SK-N-SH (cell line): ENCODE results near the gene CPEB3. TPM values are rescaled to one million over a fixed set of nuclear protein-coding genes. Genes with fewer than 3 reads are reported as not detected.

Experiments used
- CTCF ChIA-PET: fragments of 300-600, 350-600 bp; formaldehyde crosslinking; extraction: SDS; loops from one replicate; lab custom pipeline; 2021; lab: Yijun Ruan, JAX
- POLR2A ChIA-PET: fragments of 350-600 bp; sonication (Branson Sonifier 250); formaldehyde crosslinking; extraction: SDS; loops from one replicate; lab custom pipeline; 2020; ENCODE audit warnings: antibody characterized with exemption, inconsistent platforms; lab: Yijun Ruan, JAX
- DNase-seq: peaks from one replicate; pipeline ENCODE4 v3.0.0; 2012
- H2AFZ ChIP-seq: fragments of 200-600 bp; sonication (generic); 2 replicates; pipeline ENCODE4 v1.8.1; 2016; ENCODE audit warnings: antibody characterized with exemption, mild to moderate bottlenecking, low read depth
- H3F3A ChIP-seq: fragments of 200-600 bp; sonication (generic); replicated peaks from 2 replicates; pipeline ENCODE3; 2016; ENCODE audit warnings: antibody characterized with exemption, mild to moderate bottlenecking; ENCODE audit not compliant: insufficient read depth
- H3K27ac ChIP-seq, 2 experiments: fragments of 200-500 bp in 1 of 2; fragments of 200-600 bp in 1 of 2; sonication (Bioruptor generic) in 1 of 2; sonication (generic), shearing (Covaris generic) in 1 of 2; 2 replicates each; pipeline versions ENCODE4 v1.5.1 to v1.6.1; 2014 to 2016; ENCODE audit warnings: low read depth in 2 of 2, inconsistent platforms in 1 of 2, low read length in 1 of 2, mild to moderate bottlenecking in 1 of 2, mixed read lengths in 1 of 2
- H3K27me3 ChIP-seq: fragments of 200-600 bp; sonication (generic), shearing (Covaris generic); 2 replicates; pipeline ENCODE4 v1.6.1; 2016; ENCODE audit warnings: mixed run types; ENCODE audit not compliant: insufficient read depth
- H3K36me3 ChIP-seq, 2 experiments: fragments of 200-500 bp in 1 of 2; fragments of 200-600 bp in 1 of 2; sonication (Bioruptor generic) in 1 of 2; sonication (generic) in 1 of 2; replicated peaks in 1 of 2; 2 replicates each; pipeline versions ENCODE3 to v1.5.1; 2014 to 2016; ENCODE audit warnings: low read length in 1 of 2, mild to moderate bottlenecking in 1 of 2; ENCODE audit not compliant: insufficient read depth in 2 of 2, control insufficient read depth in 1 of 2
- H3K4me1 ChIP-seq, 2 experiments: fragments of 200-500 bp in 1 of 2; fragments of 200-600 bp in 1 of 2; sonication (Bioruptor generic) in 1 of 2; sonication (generic), shearing (Covaris generic) in 1 of 2; 2 replicates each; pipeline versions ENCODE4 v1.5.1 to v1.6.1; 2014 to 2016; ENCODE audit warnings: low read depth in 1 of 2, low read length in 1 of 2, mixed run types in 1 of 2; ENCODE audit not compliant: insufficient read depth in 2 of 2, control insufficient read depth in 1 of 2
- H3K4me2 ChIP-seq: fragments of 200-600 bp; sonication (generic), shearing (Covaris generic); 2 replicates; pipeline ENCODE4 v1.6.1; 2017; ENCODE audit warnings: mixed run types
- H3K4me3 ChIP-seq, 2 experiments: fragments of 200-500 bp in 1 of 2; fragments of 200-600 bp in 1 of 2; sonication (Bioruptor generic) in 1 of 2; sonication (generic), shearing (Covaris generic) in 1 of 2; 2 replicates each; pipeline versions ENCODE4 v1.5.1 to v1.8.1; 2014 to 2016; ENCODE audit warnings: low read depth in 2 of 2, inconsistent platforms in 1 of 2, low read length in 1 of 2, mild to moderate bottlenecking in 1 of 2, mixed read lengths in 1 of 2, moderate library complexity in 1 of 2
- H3K79me2 ChIP-seq: fragments of 200-600 bp; sonication (generic); 2 replicates; pipeline ENCODE4 v1.8.1; 2017; ENCODE audit warnings: mild to moderate bottlenecking; ENCODE audit not compliant: insufficient read depth
- H3K9ac ChIP-seq: fragments of 200-600 bp; sonication (generic); 2 replicates; pipeline ENCODE4 v1.6.1; 2017; ENCODE audit warnings: mixed run types
- H3K9me2 ChIP-seq: fragments of 200-600 bp; sonication (generic); 2 replicates; pipeline ENCODE4 v1.6.1; 2017; ENCODE audit warnings: mixed run types
- H3K9me3 ChIP-seq: fragments of 200-600 bp; sonication (generic); 2 replicates; pipeline ENCODE4 v1.6.1; 2017; ENCODE audit warnings: mixed run types, mild to moderate bottlenecking, moderate library complexity
- H4K20me1 ChIP-seq: fragments of 200-600 bp; sonication (generic); 2 replicates; pipeline ENCODE4 v1.6.1; 2017; ENCODE audit warnings: mild to moderate bottlenecking, mixed run types; ENCODE audit not compliant: insufficient read depth
- CTCF ChIP-seq: fragments of 200-600 bp; sonication (generic); IDR thresholded peaks from 2 replicates; pipeline ENCODE4 v1.6.1; 2017; ENCODE audit warnings: antibody characterized with exemption, mild to moderate bottlenecking, moderate library complexity
- FOSL2 ChIP-seq: IDR thresholded peaks from 2 replicates; pipeline ENCODE4 v1.4.0; 2012; ENCODE audit warnings: low read depth, mild to moderate bottlenecking, moderate library complexity, borderline replicate concordance
- GABPA ChIP-seq: IDR thresholded peaks from 2 replicates; pipeline ENCODE4 v1.4.0; 2012; ENCODE audit warnings: low read depth, mild to moderate bottlenecking
- GATA2 ChIP-seq: sonication (generic); formaldehyde crosslinking; IDR thresholded peaks from 2 replicates; pipeline ENCODE4 v1.5.0; 2020; ENCODE audit warnings: mild to moderate bottlenecking, missing genetic modification reagents
- MEF2A ChIP-seq: IDR thresholded peaks from 2 replicates; pipeline ENCODE4 v1.4.0; 2012; ENCODE audit warnings: low read depth, borderline replicate concordance
- NFIC ChIP-seq: IDR thresholded peaks from 2 replicates; pipeline ENCODE4 v1.4.0; 2012; ENCODE audit warnings: borderline replicate concordance
- NRF1 ChIP-seq: IDR thresholded peaks from 2 replicates; pipeline ENCODE4 v1.6.1; 2012; ENCODE audit warnings: low read depth, mild to moderate bottlenecking, low read length
- PBX3 ChIP-seq: IDR thresholded peaks from 2 replicates; pipeline ENCODE4; 2012
- POLR2AphosphoS5 ChIP-seq: IDR thresholded peaks from 2 replicates; pipeline ENCODE4 v1.6.1; 2012; ENCODE audit warnings: low read depth, low read length
- REST ChIP-seq: IDR thresholded peaks from 2 replicates; pipeline ENCODE4 v1.6.1; 2012; ENCODE audit warnings: mild to moderate bottlenecking, low read depth, low read length, moderate library complexity
- RFX5 ChIP-seq: IDR thresholded peaks from 2 replicates; pipeline ENCODE4 v1.6.1; 2012; ENCODE audit warnings: mild to moderate bottlenecking, improper control_type of control experiment, low read length
- SMC3 ChIP-seq: IDR thresholded peaks from 2 replicates; pipeline ENCODE4 v1.6.1; 2012; ENCODE audit warnings: low read depth, low read length, improper control_type of control experiment
- TCF12 ChIP-seq: IDR thresholded peaks from 2 replicates; pipeline ENCODE4 v1.4.0; 2012
- TEAD4 ChIP-seq: IDR thresholded peaks from 2 replicates; pipeline ENCODE4 v1.4.0; 2012; ENCODE audit warnings: mild to moderate bottlenecking, borderline replicate concordance; ENCODE audit not compliant: insufficient read depth
- USF2 ChIP-seq: fragments of 150-350 bp; IDR thresholded peaks from 2 replicates; pipeline ENCODE4 v1.6.1; 2017; ENCODE audit warnings: antibody characterized with exemption, low read length, low read depth, borderline replicate concordance
- polyA plus RNA-seq, 3 experiments: library from polyadenylated mRNA; depleted of rRNA; stranded (reverse); fragments of >200 nt; gene quantifications; 2 replicates each; pipeline ENCODE4 v1.2.3, GENCODE V29; 2012
- TF ChIP-seq, protein P1 (sequence below): IDR thresholded peaks from 2 replicates; pipeline ENCODE4 v1.4.0; 2012; ENCODE audit warnings: low read depth
- TF ChIP-seq, protein P2 (sequence below): IDR thresholded peaks from 2 replicates; pipeline ENCODE4 v1.4.0; 2012; ENCODE audit warnings: low read depth, borderline replicate concordance

CPEB3 gene
- polyA plus RNA-seq, 1 of the 3 experiments (the other 2 are of a cell fraction): 0.36 TPM

DNA sequence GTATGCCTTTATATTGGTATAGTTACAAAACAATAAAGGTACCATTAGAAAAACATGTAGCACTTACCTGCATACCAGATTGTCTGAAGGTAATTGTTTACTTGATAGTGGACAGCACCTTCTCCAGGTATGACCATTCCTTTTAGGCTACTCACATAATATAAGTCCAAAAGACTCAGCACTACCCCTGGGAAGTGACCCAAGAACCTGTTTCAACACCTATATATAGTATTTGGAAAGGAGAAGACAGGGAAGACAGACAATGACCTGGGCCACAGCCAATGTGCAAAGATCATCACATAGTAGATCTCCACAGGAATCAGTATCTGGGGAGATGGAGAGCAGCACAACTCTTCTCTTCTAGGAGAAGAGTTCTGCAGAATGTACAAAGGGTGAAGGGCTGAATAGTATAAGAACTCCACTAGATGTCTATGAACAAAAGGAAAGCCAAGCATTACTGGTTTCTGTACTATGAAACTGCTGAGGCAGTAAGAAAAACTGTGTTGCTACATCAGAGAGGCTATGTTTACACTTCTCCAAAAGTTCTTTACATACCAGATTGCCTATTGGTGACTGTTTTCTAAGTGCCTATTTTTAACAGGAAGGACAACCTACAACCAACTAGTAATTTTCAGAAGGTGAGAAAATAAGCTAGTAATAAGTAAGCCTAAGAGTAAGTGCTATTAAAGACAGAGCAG is 208.1 kb downstream of the CPEB3 start:
- Histone ChIP-seq H3K27me3 (no peaks in the 10 kb centered on the region), H2AFZ (no peak overlapping the region), H3K4me1 (no peaks in the 10 kb centered on the region; a peak in 2 of 4 replicates), H3F3A (no peaks in the 10 kb centered on the region), H4K20me1 (no peaks in the 10 kb centered on the region), H3K9me3 (no peaks in the 10 kb centered on the region), H3K9me2 (no peaks in the 10 kb centered on the region), H3K4me2 (no peak overlapping the region), H3K36me3 (no peaks in the 10 kb centered on the region), H3K79me2 (no peaks in the 10 kb centered on the region), H3K4me3 (no peak overlapping the region), H3K9ac (no peak overlapping the region), H3K27ac (peak overlapping the region in 1 of 2 experiments; percentile 61; a peak in 1 of 4 replicates)
- ChIA-PET POLR2A (no interaction called here), CTCF (interaction anchor here (7.0 kb wide), 1 partner anchor 209 kb away, joined by 51 read pairs; the partner anchor contains the start of genes CPEB3 and MARCHF5)
- no peak for DNase-seq
- TF ChIP-seq RFX5 (no peak), NFIC (no peak), REST (no peak), GABPA (no peak), POLR2AphosphoS5 (no peak), SMC3 (no peak), TCF12 (no peak), PBX3 (no peak), TEAD4 (no peak), NRF1 (no peak), USF2 (no peak), MEF2A (no peak), GATA2 (CRISPR knock-in tag) (no peak), CTCF (no peak), FOSL2 (no peak)
- TF ChIP-seq, protein P1, sequence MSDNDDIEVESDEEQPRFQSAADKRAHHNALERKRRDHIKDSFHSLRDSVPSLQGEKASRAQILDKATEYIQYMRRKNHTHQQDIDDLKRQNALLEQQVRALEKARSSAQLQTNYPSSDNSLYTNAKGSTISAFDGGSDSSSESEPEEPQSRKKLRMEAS: no peak
- TF ChIP-seq, protein P2, sequence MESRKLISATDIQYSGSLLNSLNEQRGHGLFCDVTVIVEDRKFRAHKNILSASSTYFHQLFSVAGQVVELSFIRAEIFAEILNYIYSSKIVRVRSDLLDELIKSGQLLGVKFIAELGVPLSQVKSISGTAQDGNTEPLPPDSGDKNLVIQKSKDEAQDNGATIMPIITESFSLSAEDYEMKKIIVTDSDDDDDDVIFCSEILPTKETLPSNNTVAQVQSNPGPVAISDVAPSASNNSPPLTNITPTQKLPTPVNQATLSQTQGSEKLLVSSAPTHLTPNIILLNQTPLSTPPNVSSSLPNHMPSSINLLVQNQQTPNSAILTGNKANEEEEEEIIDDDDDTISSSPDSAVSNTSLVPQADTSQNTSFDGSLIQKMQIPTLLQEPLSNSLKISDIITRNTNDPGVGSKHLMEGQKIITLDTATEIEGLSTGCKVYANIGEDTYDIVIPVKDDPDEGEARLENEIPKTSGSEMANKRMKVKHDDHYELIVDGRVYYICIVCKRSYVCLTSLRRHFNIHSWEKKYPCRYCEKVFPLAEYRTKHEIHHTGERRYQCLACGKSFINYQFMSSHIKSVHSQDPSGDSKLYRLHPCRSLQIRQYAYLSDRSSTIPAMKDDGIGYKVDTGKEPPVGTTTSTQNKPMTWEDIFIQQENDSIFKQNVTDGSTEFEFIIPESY: no peak
